Esophagus muscularis mucosa (tissue), 4 donors: ENCODE data around the gene PTPRN2. TPM values are rescaled to one million over a fixed set of nuclear protein-coding genes. Genes with fewer than 3 reads are reported as not detected.

Experiments
- DNase-seq: peaks from one replicate; pipeline ENCODE4 v3.0.0-alpha.2; 2017; ENCODE audit errors: extremely low spot score
- H3K27ac ChIP-seq, 4 donors: fragments of 200-600 bp; sonication (generic); replicated peaks in 1 of 4; 1 replicate in 3 of 4; 2 replicates in 1 of 4; pipeline ENCODE4 v1.5.1; 2016 to 2019; ENCODE audit warnings: mild to moderate bottlenecking in 1 of 4
- H3K27me3 ChIP-seq, 4 donors: fragments of 200-600 bp; sonication (generic); one replicate each; pipeline versions ENCODE4 v1.5.1 to v1.6.0; 2016 to 2019
- H3K36me3 ChIP-seq, 4 donors: fragments of 200-600 bp; sonication (generic); one replicate each; pipeline ENCODE4 v1.5.1; 2016 to 2019
- H3K4me1 ChIP-seq, 4 donors: fragments of 200-600 bp; sonication (generic); one replicate each; pipeline ENCODE4 v1.5.1; 2016 to 2019
- H3K4me3 ChIP-seq, 4 donors: fragments of 200-600 bp; sonication (generic); 1 replicate in 2 of 4; 2 replicates in 2 of 4; pipeline ENCODE4 v1.5.1; 2016 to 2019; ENCODE audit warnings: mild to moderate bottlenecking in 4 of 4, moderate library complexity in 1 of 4
- H3K9me3 ChIP-seq, 4 donors: fragments of 200-600 bp; sonication (generic); 1 replicate in 3 of 4; 2 replicates in 1 of 4; pipeline ENCODE4 v1.5.1; 2016 to 2019
- EP300 ChIP-seq: sonication (generic); formaldehyde crosslinking; IDR thresholded peaks from one replicate; pipeline ENCODE4 v1.6.1; 2017; ENCODE audit warnings: antibody characterized with exemption
- POLR2A ChIP-seq: fragments of 450-650 bp; IDR thresholded peaks from one replicate; pipeline ENCODE4 v1.6.1; 2017; ENCODE audit warnings: antibody characterized with exemption, moderate library complexity, mild to moderate bottlenecking, low read depth
- POLR2AphosphoS5 ChIP-seq, 2 donors: sonication (generic); formaldehyde crosslinking; IDR thresholded peaks; one replicate each; pipeline ENCODE4 v1.6.1; 2017; ENCODE audit warnings: antibody characterized with exemption in 2 of 2
- WGBS: methylation state at CpG from one replicate; pipeline ENCODE4 v1.1.5; 2018; 5-methylcytosine and 5-hydroxymethylcytosine counted together
- intact Hi-C: fragments of 100-400 bp; cut with DNase I; formaldehyde crosslinking; loops from one replicate; pipeline ENCODE4 v1.15.1; 2023
- total RNA-seq, 4 donors: library from RNA; depleted of rRNA; stranded (reverse); fragments of >200 nt; gene quantifications; one replicate each; pipeline versions ENCODE4 v1.1.0 to v1.2.1, GENCODE V29; 2016
- TF ChIP-seq, protein P1 (sequence below), 3 experiments: fragments of 200-600 bp in 2 of 3; fragments of 450-650 bp in 1 of 3; sonication (generic) in 2 of 3; IDR thresholded peaks; one replicate each; pipeline ENCODE4 v1.5.1; 2017 to 2019; ENCODE audit warnings: antibody characterized with exemption in 3 of 3, mild to moderate bottlenecking in 2 of 3, moderate library complexity in 1 of 3

The PTPRN2 gene
- total RNA-seq, 4 donors from 2014 or later: 2.1 to 3.1 (median 3.1) TPM

DNA sequence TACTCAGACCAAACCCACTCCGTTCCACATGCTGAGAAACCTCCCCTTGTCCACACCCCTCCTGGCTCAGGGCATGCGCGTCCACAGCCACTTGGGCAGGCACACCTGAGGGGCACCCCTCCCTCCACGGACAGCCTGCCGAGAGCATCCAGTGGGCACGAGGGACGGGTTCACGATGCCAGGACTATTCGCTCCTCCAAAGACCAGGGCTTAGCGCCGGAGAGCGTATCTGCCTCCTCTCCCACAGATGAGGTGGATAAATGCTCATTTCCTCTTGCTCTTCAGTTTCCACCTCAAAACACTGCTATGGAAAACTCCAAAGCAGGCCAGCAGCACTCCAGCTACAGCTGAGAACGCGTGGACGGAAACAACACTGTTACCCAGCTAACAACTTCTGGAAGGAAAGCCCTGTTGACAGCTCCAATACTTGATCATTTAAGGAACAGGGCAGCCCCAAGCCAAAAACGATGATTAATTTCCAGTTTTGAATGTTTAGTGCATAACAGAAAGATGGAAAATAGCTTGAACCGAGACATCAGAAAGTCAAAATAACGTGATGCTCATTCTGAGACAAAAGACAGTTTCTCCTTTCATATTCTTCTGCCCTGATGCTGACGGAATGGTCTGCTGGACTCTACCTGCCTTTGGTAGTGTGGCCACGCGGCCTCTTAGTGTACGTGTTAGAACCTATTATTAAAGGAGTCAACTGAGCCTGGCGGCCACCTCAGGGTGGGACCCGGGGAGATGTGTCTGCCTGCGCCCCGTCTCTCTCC lies 1046.1 kb downstream of the PTPRN2 start:
- Histone ChIP-seq H3K27me3 (no peaks in the 10 kb centered on the region), H3K27ac (no peak overlapping the region), H3K4me3 (no peak overlapping the region), H3K9me3 (no peaks in the 10 kb centered on the region), H3K36me3 (peaks cover 0 to 5% (median 0%) of the 10 kb centered on the region in 4 donors), H3K4me1 (no peaks in the 10 kb centered on the region)
- no peak for DNase-seq
- TF ChIP-seq, protein P1, sequence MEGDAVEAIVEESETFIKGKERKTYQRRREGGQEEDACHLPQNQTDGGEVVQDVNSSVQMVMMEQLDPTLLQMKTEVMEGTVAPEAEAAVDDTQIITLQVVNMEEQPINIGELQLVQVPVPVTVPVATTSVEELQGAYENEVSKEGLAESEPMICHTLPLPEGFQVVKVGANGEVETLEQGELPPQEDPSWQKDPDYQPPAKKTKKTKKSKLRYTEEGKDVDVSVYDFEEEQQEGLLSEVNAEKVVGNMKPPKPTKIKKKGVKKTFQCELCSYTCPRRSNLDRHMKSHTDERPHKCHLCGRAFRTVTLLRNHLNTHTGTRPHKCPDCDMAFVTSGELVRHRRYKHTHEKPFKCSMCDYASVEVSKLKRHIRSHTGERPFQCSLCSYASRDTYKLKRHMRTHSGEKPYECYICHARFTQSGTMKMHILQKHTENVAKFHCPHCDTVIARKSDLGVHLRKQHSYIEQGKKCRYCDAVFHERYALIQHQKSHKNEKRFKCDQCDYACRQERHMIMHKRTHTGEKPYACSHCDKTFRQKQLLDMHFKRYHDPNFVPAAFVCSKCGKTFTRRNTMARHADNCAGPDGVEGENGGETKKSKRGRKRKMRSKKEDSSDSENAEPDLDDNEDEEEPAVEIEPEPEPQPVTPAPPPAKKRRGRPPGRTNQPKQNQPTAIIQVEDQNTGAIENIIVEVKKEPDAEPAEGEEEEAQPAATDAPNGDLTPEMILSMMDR (IDR thresholded peaks at IDR 0.05): no peak
- TF ChIP-seq POLR2A (no peak), EP300 (no peak), POLR2AphosphoS5 (IDR thresholded peaks at IDR 0.05) (no peak)
- 87% methylated on average over 26 of the region's 26 CpGs for WGBS
- intact Hi-C loops: no loop called here

DNA sequence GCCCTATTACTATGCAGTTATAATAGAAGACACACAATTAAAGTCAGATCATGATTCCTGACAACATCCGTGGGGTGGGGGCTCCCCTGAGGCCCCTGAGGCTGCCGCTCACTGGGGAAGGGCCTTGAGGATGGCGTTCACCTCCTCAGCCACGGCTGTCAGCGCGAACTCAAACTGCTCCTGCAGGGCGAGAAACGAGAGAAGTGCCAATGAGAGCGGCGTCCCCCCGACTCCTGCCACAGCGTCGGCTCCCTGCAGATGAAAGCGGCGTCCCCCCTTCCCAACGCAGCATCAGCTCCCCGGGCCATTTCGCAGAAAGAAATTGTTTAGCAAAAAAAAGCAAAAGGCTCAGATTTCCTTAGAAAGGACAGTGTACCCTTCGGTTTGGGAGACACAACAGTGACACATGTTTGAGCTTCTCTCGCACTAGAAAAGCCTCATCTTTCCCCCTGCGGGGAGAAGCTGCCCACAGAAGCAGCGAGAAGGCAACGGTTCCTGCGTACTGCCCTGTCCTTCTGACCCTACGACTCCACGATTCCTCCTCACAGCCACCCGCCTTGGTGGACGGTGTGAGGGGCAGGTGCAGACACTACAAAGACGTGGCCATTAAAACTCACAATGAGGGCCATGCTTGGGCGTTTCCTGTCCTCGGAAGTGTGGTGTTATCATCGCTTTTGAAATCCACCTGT lies 1046.9 kb downstream of the PTPRN2 start:
- no peak for DNase-seq
- WGBS: 79% methylated on average over 32 of the region's 32 CpGs
- TF ChIP-seq, protein P1 (IDR thresholded peaks at IDR 0.05): no peak
- TF ChIP-seq POLR2AphosphoS5 (IDR thresholded peaks at IDR 0.05) (no peak), EP300 (no peak), POLR2A (no peak)
- no peaks in the 10 kb centered on the region for H3K27me3 ChIP-seq
- H3K27ac ChIP-seq: no peak overlapping the region
- H3K9me3 ChIP-seq: no peaks in the 10 kb centered on the region
- intact Hi-C loops: no loop called here
- no peaks in the 10 kb centered on the region for H3K4me1 ChIP-seq
- H3K4me3 ChIP-seq: no peak overlapping the region
- peaks cover 0 to 5% (median 0%) of the 10 kb centered on the region in 4 donors for H3K36me3 ChIP-seq

DNA sequence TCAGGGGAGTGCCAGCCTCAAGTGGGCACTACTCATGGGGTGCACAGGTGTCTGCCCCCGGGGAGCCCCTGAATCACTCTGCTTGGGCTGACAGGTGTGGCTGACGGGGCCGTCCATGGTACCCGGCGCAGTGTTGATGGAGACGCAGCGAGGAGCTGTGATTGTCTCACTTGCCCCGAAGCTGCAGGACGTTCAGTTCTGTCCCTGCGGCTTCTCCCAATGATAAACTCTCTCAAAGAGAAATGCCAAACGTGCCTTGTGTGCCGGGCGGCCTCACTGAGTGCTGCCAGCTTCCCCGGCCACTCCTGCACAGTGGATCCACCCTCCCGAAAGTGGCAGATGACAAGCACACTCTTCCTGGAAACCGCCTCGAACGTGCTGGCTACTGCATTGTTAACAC lies 1047.6 kb downstream of the PTPRN2 start:
- no peak overlapping the region for H3K4me3 ChIP-seq
- H3K27me3 ChIP-seq: no peaks in the 10 kb centered on the region
- no peaks in the 10 kb centered on the region for H3K9me3 ChIP-seq
- peaks cover 0 to under 1% (median 0%) of the 10 kb centered on the region in 4 donors for H3K36me3 ChIP-seq
- intact Hi-C loops: no loop called here
- no peak for DNase-seq
- no peak overlapping the region for H3K27ac ChIP-seq
- no peaks in the 10 kb centered on the region for H3K4me1 ChIP-seq
- TF ChIP-seq POLR2A (no peak), POLR2AphosphoS5 (IDR thresholded peaks at IDR 0.05) (no peak), EP300 (no peak)
- TF ChIP-seq, protein P1 (IDR thresholded peaks at IDR 0.05): no peak
- 91% methylated on average over 14 of the region's 18 CpGs for WGBS

DNA sequence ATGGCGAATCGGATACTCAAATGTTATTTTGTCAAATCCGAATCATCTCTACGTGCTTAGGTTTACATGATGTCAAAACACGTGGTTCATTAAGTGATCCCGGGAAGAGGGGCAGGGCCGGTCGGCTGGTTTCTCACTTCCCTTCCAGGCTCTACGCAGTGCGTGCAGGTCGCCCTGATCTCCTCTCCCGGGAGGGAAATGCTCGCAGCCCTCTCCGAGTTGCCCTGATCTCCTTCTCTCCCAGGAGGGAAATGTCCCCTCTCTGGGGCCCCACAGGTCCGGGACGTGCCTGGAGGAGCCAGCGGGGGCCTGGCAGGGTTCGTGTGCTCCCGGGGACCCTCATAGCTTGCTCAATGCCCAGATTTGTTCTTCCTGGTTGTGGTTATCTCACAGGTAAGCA lies 1048.1 kb downstream of the PTPRN2 start:
- DNase-seq: no peak
- Histone ChIP-seq H3K9me3 (no peaks in the 10 kb centered on the region), H3K27ac (no peak overlapping the region), H3K27me3 (no peaks in the 10 kb centered on the region), H3K4me3 (no peak overlapping the region), H3K36me3 (no peaks in the 10 kb centered on the region), H3K4me1 (no peaks in the 10 kb centered on the region)
- intact Hi-C loops: no loop called here
- WGBS: 92% methylated on average over 14 of the region's 19 CpGs
- TF ChIP-seq EP300 (no peak), POLR2AphosphoS5 (IDR thresholded peaks at IDR 0.05) (no peak), POLR2A (no peak)
- TF ChIP-seq, protein P1 (IDR thresholded peaks at IDR 0.05): no peak
